ENCODE results near the gene CCDC28B. TPM values are rescaled to one million over a fixed set of nuclear protein-coding genes. Genes with fewer than 3 reads are reported as not detected.

The CCDC28B gene
- total and polyA plus RNA-seq, 2 of the 13 experiments (the other 11 are each of a cell fraction or from before 2014, with no cell fraction given), result 2.6 to 3.5 TPM

GRCh38 chr1:32200226-32201010 lies at the start of gene CCDC28B (continued):
- peak; percentile 39; the same call in 1 of the 2 replicates for TF ChIP-seq PRDM15 (CRISPR knock-in tag; IDR thresholded peaks at IDR 0.05)
- TF ChIP-seq ZNF703 (CRISPR knock-in tag; IDR thresholded peaks at IDR 0.05; ENCODE audit: borderline replicate concordance), result no peak
- no peak for TF ChIP-seq THAP8 (CRISPR knock-in tag; IDR thresholded peaks at IDR 0.05; ENCODE audit: borderline replicate concordance)
- no peak for TF ChIP-seq ZNF260 (CRISPR knock-in tag; IDR thresholded peaks at IDR 0.05; ENCODE audit: borderline replicate concordance, low read depth)
- no peak for TF ChIP-seq RBFOX2 (IDR thresholded peaks at IDR 0.05; ENCODE audit: low read depth, low read length)
- TF ChIP-seq ZNF546 (CRISPR knock-in tag; conservative IDR thresholded peaks at IDR 0.05), result no peak
- no peak for TF ChIP-seq ZSCAN21 (CRISPR knock-in tag; IDR thresholded peaks at IDR 0.05; ENCODE audit: borderline replicate concordance)
- no peak for TF ChIP-seq ZNF383 (CRISPR knock-in tag; IDR thresholded peaks at IDR 0.05; ENCODE audit: borderline replicate concordance)
- 0 out of 2 replicates have a peak, but pooled peaks have one; percentile 29 for TF ChIP-seq REPIN1 (CRISPR knock-in tag; IDR thresholded peaks at IDR 0.05; ENCODE audit: borderline replicate concordance, low read depth)
- TF ChIP-seq ZNF619 (CRISPR knock-in tag; IDR thresholded peaks at IDR 0.05), result no peak
- no peak for TF ChIP-seq HBP1 (CRISPR knock-in tag; IDR thresholded peaks at IDR 0.05; ENCODE audit: low read depth)
- no peak for TF ChIP-seq ZNF20 (CRISPR knock-in tag; IDR thresholded peaks at IDR 0.05)
- TF ChIP-seq HNRNPUL1 (IDR thresholded peaks at IDR 0.05; ENCODE audit: low read depth, low read length), result no peak
- peak; percentile 25; the same call in 1 of the 2 replicates for TF ChIP-seq SALL2 (CRISPR knock-in tag; IDR thresholded peaks at IDR 0.05)
- TF ChIP-seq ARID4A (CRISPR knock-in tag; IDR thresholded peaks at IDR 0.05; ENCODE audit: borderline replicate concordance), result peak; percentile 21; the same call in 1 of the 2 replicates
